DND-41 (cell line): ENCODE results near the gene RAB7B.

Experiments used
- EZH2 ChIP-seq: IDR thresholded peaks from 3 replicates; pipeline ENCODE4 v1.6.1; 2012; ENCODE audit warnings: borderline replicate concordance, low read depth, mild to moderate bottlenecking, moderate library complexity, low read length, inconsistent platforms; ENCODE audit not compliant: severe bottlenecking
- TF ChIP-seq, protein P1 (sequence below): IDR thresholded peaks from 2 replicates; pipeline ENCODE4 v1.5.1; 2012; ENCODE audit warnings: borderline replicate concordance, low read length, moderate library complexity, mild to moderate bottlenecking; ENCODE audit not compliant: poor library complexity, severe bottlenecking; ENCODE audit errors: extremely low read depth

DNA sequence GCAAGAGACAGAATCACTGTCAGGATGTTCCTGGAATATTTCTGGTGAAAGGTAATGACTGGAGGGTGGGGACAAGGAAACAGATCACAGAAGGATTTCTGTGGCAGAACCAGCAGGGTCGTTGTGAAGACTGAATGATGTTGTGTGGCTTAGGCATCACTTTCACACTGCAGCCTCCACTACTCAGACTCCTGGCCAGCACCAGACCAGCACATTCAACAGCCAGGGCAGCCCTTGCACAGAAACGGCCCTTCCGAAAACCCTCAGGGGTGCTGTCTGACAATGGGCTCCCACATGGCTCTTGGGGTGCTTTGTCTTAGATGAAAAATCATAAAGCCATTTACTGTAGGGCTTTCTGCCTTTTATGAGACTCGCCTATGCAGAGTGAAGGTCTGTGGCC is 3.8 kb upstream of the RAB7B start:
- TF ChIP-seq, protein P1, sequence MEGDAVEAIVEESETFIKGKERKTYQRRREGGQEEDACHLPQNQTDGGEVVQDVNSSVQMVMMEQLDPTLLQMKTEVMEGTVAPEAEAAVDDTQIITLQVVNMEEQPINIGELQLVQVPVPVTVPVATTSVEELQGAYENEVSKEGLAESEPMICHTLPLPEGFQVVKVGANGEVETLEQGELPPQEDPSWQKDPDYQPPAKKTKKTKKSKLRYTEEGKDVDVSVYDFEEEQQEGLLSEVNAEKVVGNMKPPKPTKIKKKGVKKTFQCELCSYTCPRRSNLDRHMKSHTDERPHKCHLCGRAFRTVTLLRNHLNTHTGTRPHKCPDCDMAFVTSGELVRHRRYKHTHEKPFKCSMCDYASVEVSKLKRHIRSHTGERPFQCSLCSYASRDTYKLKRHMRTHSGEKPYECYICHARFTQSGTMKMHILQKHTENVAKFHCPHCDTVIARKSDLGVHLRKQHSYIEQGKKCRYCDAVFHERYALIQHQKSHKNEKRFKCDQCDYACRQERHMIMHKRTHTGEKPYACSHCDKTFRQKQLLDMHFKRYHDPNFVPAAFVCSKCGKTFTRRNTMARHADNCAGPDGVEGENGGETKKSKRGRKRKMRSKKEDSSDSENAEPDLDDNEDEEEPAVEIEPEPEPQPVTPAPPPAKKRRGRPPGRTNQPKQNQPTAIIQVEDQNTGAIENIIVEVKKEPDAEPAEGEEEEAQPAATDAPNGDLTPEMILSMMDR = no peak
- no peak for TF ChIP-seq EZH2
